Suprapubic skin (tissue), 4 donors: ENCODE data around the gene OR8B4. TPM values are rescaled to one million over a fixed set of nuclear protein-coding genes. Genes with fewer than 3 reads are reported as not detected.
"Not testable (repeated sequence)": the region's sequence is repeated elsewhere in the genome, so short reads cannot be mapped to it uniquely, and the experiment has no call there.

ENCODE experiments used
- DNase-seq, 2 donors: peaks; one replicate each; pipeline ENCODE4 v3.0.0-alpha.2; 2019; ENCODE audit warnings: low spot score in 2 of 2
- H3K27ac ChIP-seq: fragments of 200-600 bp; sonication (generic); one replicate; pipeline ENCODE4 v1.5.1; 2019
- H3K27me3 ChIP-seq: fragments of 200-600 bp; sonication (generic); one replicate; pipeline ENCODE4 v1.5.1; 2019
- H3K36me3 ChIP-seq: fragments of 200-600 bp; sonication (generic); one replicate; pipeline ENCODE4 v1.5.1; 2019
- H3K4me1 ChIP-seq: fragments of 200-600 bp; sonication (generic); one replicate; pipeline ENCODE4 v1.5.1; 2019
- H3K4me3 ChIP-seq: fragments of 200-600 bp; sonication (generic); one replicate; pipeline ENCODE4 v1.5.1; 2019; ENCODE audit warnings: mild to moderate bottlenecking
- H3K9me3 ChIP-seq: fragments of 200-600 bp; sonication (generic); one replicate; pipeline ENCODE4 v1.5.1; 2019
- EP300 ChIP-seq: sonication (generic); formaldehyde crosslinking; IDR thresholded peaks from one replicate; pipeline ENCODE4 v1.6.1; 2017; ENCODE audit warnings: antibody characterized with exemption
- POLR2A ChIP-seq, 2 donors: fragments of 450-650 bp; IDR thresholded peaks; one replicate each; pipeline ENCODE4 v1.6.1; 2017; ENCODE audit warnings: antibody characterized with exemption in 2 of 2, mild to moderate bottlenecking in 2 of 2, moderate library complexity in 2 of 2
- POLR2AphosphoS5 ChIP-seq, 3 donors: sonication (generic); formaldehyde crosslinking; IDR thresholded peaks; one replicate each; pipeline ENCODE4 v1.6.1; 2017; ENCODE audit warnings: antibody characterized with exemption in 3 of 3
- WGBS: methylation state at CpG from one replicate; pipeline ENCODE4 v1.1.5; 2018; 5-methylcytosine and 5-hydroxymethylcytosine counted together
- total RNA-seq, 4 donors: library from RNA; depleted of rRNA; stranded (reverse); fragments of >200 nt; gene quantifications; one replicate each; pipeline ENCODE4 v1.1.0, GENCODE V29; 2016
- TF ChIP-seq, protein P1 (sequence below), 2 donors: fragments of 200-600 bp in 1 of 2; fragments of 450-650 bp in 1 of 2; sonication (generic) in 1 of 2; IDR thresholded peaks; one replicate each; pipeline ENCODE4 v1.5.1; 2016 to 2019; ENCODE audit warnings: antibody characterized with exemption in 2 of 2, mild to moderate bottlenecking in 1 of 2, moderate library complexity in 1 of 2

The OR8B4 gene
- total RNA-seq, 4 donors from 2014 or later: not detected

- H3K36me3 ChIP-seq: no peaks in the 10 kb centered on the region
- no peak overlapping the region for H3K4me3 ChIP-seq
- no peaks in the 10 kb centered on the region for H3K4me1 ChIP-seq
- no peaks in the 10 kb centered on the region for H3K27me3 ChIP-seq
- H3K27ac ChIP-seq: no peak overlapping the region
- WGBS: 81% methylated on average over 3 of the region's 3 CpGs
- no peaks in the 10 kb centered on the region for H3K9me3 ChIP-seq
- DNase-seq: no peak
- TF ChIP-seq, protein P1, sequence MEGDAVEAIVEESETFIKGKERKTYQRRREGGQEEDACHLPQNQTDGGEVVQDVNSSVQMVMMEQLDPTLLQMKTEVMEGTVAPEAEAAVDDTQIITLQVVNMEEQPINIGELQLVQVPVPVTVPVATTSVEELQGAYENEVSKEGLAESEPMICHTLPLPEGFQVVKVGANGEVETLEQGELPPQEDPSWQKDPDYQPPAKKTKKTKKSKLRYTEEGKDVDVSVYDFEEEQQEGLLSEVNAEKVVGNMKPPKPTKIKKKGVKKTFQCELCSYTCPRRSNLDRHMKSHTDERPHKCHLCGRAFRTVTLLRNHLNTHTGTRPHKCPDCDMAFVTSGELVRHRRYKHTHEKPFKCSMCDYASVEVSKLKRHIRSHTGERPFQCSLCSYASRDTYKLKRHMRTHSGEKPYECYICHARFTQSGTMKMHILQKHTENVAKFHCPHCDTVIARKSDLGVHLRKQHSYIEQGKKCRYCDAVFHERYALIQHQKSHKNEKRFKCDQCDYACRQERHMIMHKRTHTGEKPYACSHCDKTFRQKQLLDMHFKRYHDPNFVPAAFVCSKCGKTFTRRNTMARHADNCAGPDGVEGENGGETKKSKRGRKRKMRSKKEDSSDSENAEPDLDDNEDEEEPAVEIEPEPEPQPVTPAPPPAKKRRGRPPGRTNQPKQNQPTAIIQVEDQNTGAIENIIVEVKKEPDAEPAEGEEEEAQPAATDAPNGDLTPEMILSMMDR (IDR thresholded peaks at IDR 0.05): no peak
- no peak for TF ChIP-seq POLR2AphosphoS5 (IDR thresholded peaks at IDR 0.05)
- no peak for TF ChIP-seq POLR2A (IDR thresholded peaks at IDR 0.05)
- no peak for TF ChIP-seq EP300
These were observed 30.3 kb downstream of the OR8B4 start for GRCh38 chr11:124394408-124394807.

DNA sequence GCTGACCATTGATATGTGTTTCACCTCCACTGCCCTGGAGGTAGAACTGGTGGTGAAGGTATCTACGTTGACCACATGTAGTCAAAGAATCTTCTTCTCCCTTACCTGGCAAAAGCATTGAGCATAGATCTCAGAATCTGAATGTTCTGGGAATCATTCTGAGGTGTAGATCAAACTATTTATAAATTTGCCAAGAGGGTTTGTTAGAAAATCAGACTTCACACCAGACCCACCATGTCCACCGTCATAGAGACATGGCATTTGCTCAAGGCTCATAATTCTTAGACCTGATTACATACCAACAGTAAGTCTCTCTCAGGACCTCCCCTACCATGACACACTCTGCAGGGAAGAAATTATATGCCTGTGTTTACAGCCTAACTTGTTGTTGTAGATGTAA lies 40.3 kb downstream of the OR8B4 start, which contains the start of gene OR8B2:
TSS of gene OR8B2 (minus strand) at position 101 of the 400 bp plus-strand sequence. CDS start 1,156 bp downstream, outside the sequence.
- Histone ChIP-seq H3K27me3 (no peaks in the 10 kb centered on the region), H3K4me3 (no peak within 1 kb of the TSS), H3K27ac (no peak within 1 kb of the TSS), H3K36me3 (no peaks in the 10 kb centered on the region), H3K9me3 (no peaks in the 10 kb centered on the region), H3K4me1 (no peaks in the 10 kb centered on the region)
- TF ChIP-seq, protein P1 (IDR thresholded peaks at IDR 0.05): no peak
- TF ChIP-seq POLR2AphosphoS5 (IDR thresholded peaks at IDR 0.05) (no peak), EP300 (no peak), POLR2A (IDR thresholded peaks at IDR 0.05) (no peak)
- 78% methylated on average over 2 of the region's 2 CpGs for WGBS
- DNase-seq: no peak

- H3K4me3 ChIP-seq, H3K9me3 ChIP-seq, H3K27me3 ChIP-seq, H3K36me3 ChIP-seq, DNase-seq, H3K4me1 ChIP-seq, H3K27ac ChIP-seq: not testable (repeated sequence)
- WGBS: 94% methylated on average over 4 of the region's 6 CpGs
These were observed 41.8 kb downstream of the OR8B4 start for GRCh38 chr11:124382857-124383256.

DNA sequence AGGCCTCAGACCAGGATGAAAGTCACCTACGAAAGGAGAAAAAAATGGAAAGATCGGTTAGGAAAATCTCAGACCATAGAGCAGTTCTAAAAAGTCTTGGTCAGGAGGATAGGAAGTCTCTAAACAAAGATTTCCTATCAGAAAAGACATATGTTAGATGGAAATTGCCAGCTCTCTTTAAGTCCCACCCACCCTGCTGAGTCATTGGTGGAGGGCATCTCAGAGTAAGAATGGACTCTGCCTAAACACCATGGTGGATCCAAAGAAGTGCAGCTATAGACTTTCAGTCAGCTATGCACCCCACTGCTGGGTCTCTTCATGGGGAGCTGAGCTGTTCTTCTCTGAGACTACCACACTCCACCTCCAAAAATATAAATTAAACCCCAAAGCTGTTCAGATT lies 44.1 kb downstream of the OR8B4 start:
- Histone ChIP-seq H3K4me1 (no peaks in the 10 kb centered on the region), H3K27me3 (no peaks in the 10 kb centered on the region), H3K4me3 (no peak overlapping the region), H3K36me3 (no peaks in the 10 kb centered on the region), H3K27ac (no peak overlapping the region), H3K9me3 (no peaks in the 10 kb centered on the region)
- TF ChIP-seq POLR2A (IDR thresholded peaks at IDR 0.05): no peak
- no peak for TF ChIP-seq EP300
- TF ChIP-seq, protein P1 (IDR thresholded peaks at IDR 0.05): no peak
- no peak for TF ChIP-seq POLR2AphosphoS5 (IDR thresholded peaks at IDR 0.05)
- WGBS: 97% methylated on average over 2 of the region's 2 CpGs
- DNase-seq: no peak

DNA sequence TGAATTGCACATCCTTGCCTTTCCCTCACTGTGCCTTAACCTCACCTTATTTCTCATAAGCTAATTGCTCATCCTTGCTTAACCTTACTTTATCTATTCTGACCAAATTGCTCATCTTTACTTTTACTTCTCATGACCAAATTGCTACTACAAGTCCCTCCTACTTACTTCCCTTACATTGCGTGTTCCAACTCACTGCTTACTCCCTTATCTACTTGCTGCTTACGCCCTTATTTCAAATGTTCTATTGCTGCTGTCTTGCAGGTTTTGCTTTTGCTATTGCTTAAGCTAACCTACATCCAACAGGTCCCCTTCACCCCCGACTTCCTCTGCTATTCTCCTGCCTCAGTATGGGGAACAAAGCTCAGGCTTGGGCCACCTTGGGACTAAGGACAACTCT lies 48.4 kb downstream of the OR8B4 start:
- Histone ChIP-seq H3K4me3 (no peak overlapping the region), H3K4me1 (no peaks in the 10 kb centered on the region), H3K36me3 (no peaks in the 10 kb centered on the region), H3K27ac (no peak overlapping the region), H3K9me3 (no peaks in the 10 kb centered on the region), H3K27me3 (no peaks in the 10 kb centered on the region)
- no peak for DNase-seq
- TF ChIP-seq, protein P1 (IDR thresholded peaks at IDR 0.05): no peak
- no peak for TF ChIP-seq EP300
- no peak for TF ChIP-seq POLR2A (IDR thresholded peaks at IDR 0.05)
- no peak for TF ChIP-seq POLR2AphosphoS5 (IDR thresholded peaks at IDR 0.05)
- WGBS: 74% methylated on average over 3 of the region's 3 CpGs

Other genes with a start within 250 kb of the OR8B4 start
- gene OR10D3, start 241.5 kb downstream of the OR8B4 start, total RNA-seq: not detected
- gene OR8G1, start 183.8 kb downstream of the OR8B4 start, total RNA-seq: not detected
- not detected for gene OR8G5, start 168.5 kb downstream of the OR8B4 start, total RNA-seq
- gene OR8D1, start 110.9 kb downstream of the OR8B4 start, total RNA-seq: not detected
- gene OR8D2, start 104.7 kb downstream of the OR8B4 start, total RNA-seq: not detected
- not detected for gene OR8B2, start 40.4 kb downstream of the OR8B4 start, total RNA-seq
- not detected for gene OR8B3, start 25.8 kb downstream of the OR8B4 start, total RNA-seq
- not detected for gene OR8B8, start 20.8 kb upstream of the OR8B4 start, total RNA-seq
- not detected for gene OR8B12, start 118.8 kb upstream of the OR8B4 start, total RNA-seq
- gene OR8A1, start 145.1 kb upstream of the OR8B4 start, total RNA-seq: not detected
- gene PANX3, start 186.6 kb upstream of the OR8B4 start, total RNA-seq: not detected
- 10 to 100 TPM; 25.9 to 48.8 (median 32.8) TPM for gene TBRG1, start 198.0 kb upstream of the OR8B4 start, total RNA-seq
- gene SIAE, start 248.9 kb upstream of the OR8B4 start, total RNA-seq: 1 to 10 TPM; 6.6 to 8.9 (median 7.7) TPM
- 1 to 10 TPM; 1.1 to 8.1 (median 2.4) TPM for gene SPA17, start 249.0 kb upstream of the OR8B4 start, total RNA-seq